Type B pancreatic cell (in vitro differentiated cells): Measurements from ENCODE around the gene ATP4A. TPM values are rescaled to one million over a fixed set of nuclear protein-coding genes. Genes with fewer than 3 reads are reported as not detected.

ENCODE experiments used
- DNase-seq: peaks from one replicate; pipeline ENCODE4 v3.0.0; 2021; ENCODE audit warnings: mixed read lengths; ENCODE audit not compliant: unreplicated experiment; ENCODE audit errors: extremely low spot score
- H3K27ac Mint-ChIP-seq: 2 replicates; pipeline ENCODE4 v1.8.0; 2021; ENCODE audit warnings: mild to moderate bottlenecking, mixed read lengths
- H3K27me3 Mint-ChIP-seq: 2 replicates; pipeline ENCODE4 v1.8.0; 2021; ENCODE audit warnings: mixed read lengths
- H3K36me3 Mint-ChIP-seq: 2 replicates; pipeline ENCODE4 v1.8.0; 2021; ENCODE audit warnings: mixed read lengths
- H3K4me1 Mint-ChIP-seq: one replicate; pipeline ENCODE4 v1.8.0; 2021; ENCODE audit warnings: mixed read lengths; ENCODE audit not compliant: unreplicated experiment
- H3K4me3 Mint-ChIP-seq: 2 replicates; pipeline ENCODE4 v1.8.0; 2021; ENCODE audit warnings: mild to moderate bottlenecking, mixed read lengths
- H3K9me3 Mint-ChIP-seq: 2 replicates; pipeline ENCODE4 v1.8.0; 2021; ENCODE audit warnings: mixed read lengths
- total RNA-seq: library from RNA; stranded (reverse); gene quantifications from 2 replicates; pipeline ENCODE4 v1.2.1, GENCODE V29; 2021; ENCODE audit warnings: low replicate concordance
- TF ChIP-seq, protein P1 (sequence below): fragments of 200-600 bp; sonication (generic); conservative IDR thresholded peaks from 2 replicates; pipeline ENCODE4 v1.5.0; 2021; ENCODE audit warnings: antibody characterized with exemption, mild to moderate bottlenecking

ATP4A gene
- total RNA-seq, 1 donor from 2014 or later: 16.8 TPM

DNA sequence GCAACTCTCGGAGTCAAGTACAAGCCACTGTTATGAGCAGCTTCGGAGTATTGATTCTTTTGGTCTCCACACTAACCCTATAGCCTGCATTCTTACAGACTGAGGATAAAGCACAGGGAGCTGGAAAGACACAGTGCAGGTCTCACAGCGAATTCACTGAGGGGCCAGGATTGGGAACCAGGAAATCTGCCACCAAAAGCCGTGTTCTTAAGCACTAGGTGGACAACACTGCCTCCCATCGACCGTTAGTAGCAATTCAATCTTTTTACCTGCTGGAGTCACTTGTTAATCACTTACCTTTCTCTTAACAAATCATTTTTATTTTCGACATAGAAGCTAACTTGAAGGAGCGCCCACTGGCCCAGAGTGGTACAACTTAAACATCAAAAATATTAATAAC, 28.8 kb upstream of the ATP4A start:
- Mint-ChIP-seq H3K4me3 (no peak overlapping the region), H3K27ac (no peak overlapping the region), H3K36me3 (no peaks in the 10 kb centered on the region), H3K27me3 (peaks cover 14% of the 10 kb centered on the region), H3K4me1 (no peaks in the 10 kb centered on the region), H3K9me3 (no peaks in the 10 kb centered on the region)
- TF ChIP-seq, protein P1, sequence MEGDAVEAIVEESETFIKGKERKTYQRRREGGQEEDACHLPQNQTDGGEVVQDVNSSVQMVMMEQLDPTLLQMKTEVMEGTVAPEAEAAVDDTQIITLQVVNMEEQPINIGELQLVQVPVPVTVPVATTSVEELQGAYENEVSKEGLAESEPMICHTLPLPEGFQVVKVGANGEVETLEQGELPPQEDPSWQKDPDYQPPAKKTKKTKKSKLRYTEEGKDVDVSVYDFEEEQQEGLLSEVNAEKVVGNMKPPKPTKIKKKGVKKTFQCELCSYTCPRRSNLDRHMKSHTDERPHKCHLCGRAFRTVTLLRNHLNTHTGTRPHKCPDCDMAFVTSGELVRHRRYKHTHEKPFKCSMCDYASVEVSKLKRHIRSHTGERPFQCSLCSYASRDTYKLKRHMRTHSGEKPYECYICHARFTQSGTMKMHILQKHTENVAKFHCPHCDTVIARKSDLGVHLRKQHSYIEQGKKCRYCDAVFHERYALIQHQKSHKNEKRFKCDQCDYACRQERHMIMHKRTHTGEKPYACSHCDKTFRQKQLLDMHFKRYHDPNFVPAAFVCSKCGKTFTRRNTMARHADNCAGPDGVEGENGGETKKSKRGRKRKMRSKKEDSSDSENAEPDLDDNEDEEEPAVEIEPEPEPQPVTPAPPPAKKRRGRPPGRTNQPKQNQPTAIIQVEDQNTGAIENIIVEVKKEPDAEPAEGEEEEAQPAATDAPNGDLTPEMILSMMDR: peak; percentile 71
- no peak for DNase-seq

DNA sequence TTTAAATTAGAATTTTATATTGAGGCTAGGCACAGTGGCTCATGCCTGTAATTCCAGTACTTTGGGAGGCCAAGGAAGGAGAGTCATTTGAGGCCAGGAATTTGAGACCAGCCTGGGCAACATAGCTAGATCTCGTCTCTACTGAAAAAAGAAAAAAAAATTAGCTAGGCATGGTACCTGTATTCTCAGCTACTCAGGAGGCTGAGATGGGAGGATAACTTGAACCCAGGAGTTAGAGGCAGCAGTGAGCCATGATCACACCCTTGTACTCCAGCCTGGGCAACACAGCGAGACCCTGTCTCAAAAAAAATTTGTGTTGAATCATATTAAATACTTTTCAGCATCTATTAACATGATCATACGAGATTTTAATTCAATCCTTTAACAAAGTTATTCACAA, 27.4 kb upstream of the ATP4A start:
- Mint-ChIP-seq H3K36me3 (no peaks in the 10 kb centered on the region), H3K9me3 (no peaks in the 10 kb centered on the region), H3K27me3 (peaks cover 12% of the 10 kb centered on the region), H3K4me1 (no peaks in the 10 kb centered on the region), H3K27ac (no peak overlapping the region), H3K4me3 (no peak overlapping the region)
- no peak for DNase-seq
- TF ChIP-seq, protein P1: no peak

DNA sequence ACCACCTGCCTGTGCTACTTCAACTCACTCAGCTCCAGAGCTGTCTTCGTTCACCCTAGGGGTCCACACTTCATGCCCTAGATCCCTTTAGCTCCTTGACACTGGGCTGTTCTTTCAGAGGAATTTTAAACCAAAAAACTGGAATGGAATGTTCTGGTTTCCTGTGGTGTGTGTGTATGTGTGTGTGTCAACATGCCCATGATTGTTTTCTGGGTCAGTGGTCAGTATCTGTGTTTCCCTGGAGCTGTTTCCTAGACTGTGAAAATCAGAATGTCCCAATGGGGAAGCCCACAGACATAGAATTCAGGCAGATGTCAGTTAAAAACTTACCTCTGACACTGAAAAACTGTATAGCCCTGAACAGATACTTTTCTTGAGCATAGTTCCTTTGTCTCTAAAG, 23.9 kb upstream of the ATP4A start:
- Mint-ChIP-seq H3K27me3 (peaks cover 28% of the 10 kb centered on the region), H3K9me3 (no peaks in the 10 kb centered on the region), H3K27ac (no peak overlapping the region), H3K4me1 (no peaks in the 10 kb centered on the region), H3K4me3 (no peak overlapping the region), H3K36me3 (no peaks in the 10 kb centered on the region)
- DNase-seq: no peak
- TF ChIP-seq, protein P1: no peak

DNA sequence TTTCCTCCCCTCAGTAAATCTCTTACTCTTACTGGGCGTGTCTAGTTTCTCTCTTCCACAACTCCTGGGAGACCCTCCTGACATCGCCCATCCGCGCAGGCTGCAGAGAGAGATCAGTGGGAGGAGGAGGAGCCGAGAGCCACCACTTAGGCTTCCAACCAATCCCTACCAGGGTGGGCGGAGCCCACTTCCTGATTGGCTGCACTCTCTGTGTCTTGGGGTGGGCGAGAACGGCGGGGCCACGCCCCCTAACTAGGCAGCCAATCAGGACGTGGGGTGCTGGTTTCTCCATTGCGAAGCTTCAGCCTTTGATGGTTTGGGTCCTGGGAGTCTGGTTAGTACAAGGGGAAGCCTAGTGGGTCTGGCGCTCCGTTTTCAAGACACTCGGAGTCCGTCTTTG, 22.4 kb upstream of the ATP4A start, which contains the start of gene PMIS2:
PMIS2 (plus strand) TSS at position 326 of the 400 bp plus-strand sequence. CDS start 87 bp downstream, outside the sequence.
- Mint-ChIP-seq H3K27ac (no peak within 1 kb of the TSS), H3K36me3 (no peaks in the 10 kb centered on the region), H3K9me3 (no peaks in the 10 kb centered on the region), H3K4me1 (no peaks in the 10 kb centered on the region), H3K27me3 (peaks cover 29% of the 10 kb centered on the region), H3K4me3 (no peak within 1 kb of the TSS)
- no peak for DNase-seq
- TF ChIP-seq, protein P1: no peak

DNA sequence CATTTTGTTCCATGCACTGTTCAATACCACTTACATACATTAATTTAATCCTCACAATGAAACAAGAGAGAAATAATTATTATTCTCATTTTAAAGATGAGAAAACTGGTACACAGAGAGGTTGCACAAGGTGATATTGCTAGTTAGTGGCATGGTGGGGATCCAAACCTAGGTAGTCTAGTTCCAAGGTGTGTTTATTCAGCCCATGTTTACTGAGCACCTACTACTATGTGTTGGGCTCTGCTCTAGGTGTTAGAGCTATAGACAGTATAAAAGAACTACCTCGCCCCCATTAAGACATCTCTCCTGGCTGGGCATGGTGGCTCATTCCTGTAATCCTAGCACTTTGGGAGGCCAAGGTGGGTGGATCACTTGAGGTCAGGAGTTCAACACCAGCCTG, 19.3 kb upstream of the ATP4A start:
- H3K4me1 Mint-ChIP-seq: no peaks in the 10 kb centered on the region
- DNase-seq: no peak
- no peak overlapping the region for H3K4me3 Mint-ChIP-seq
- H3K27ac Mint-ChIP-seq: no peak overlapping the region
- H3K27me3 Mint-ChIP-seq: peaks cover 28% of the 10 kb centered on the region
- H3K36me3 Mint-ChIP-seq: no peaks in the 10 kb centered on the region
- H3K9me3 Mint-ChIP-seq: no peaks in the 10 kb centered on the region
- TF ChIP-seq, protein P1: no peak

DNA sequence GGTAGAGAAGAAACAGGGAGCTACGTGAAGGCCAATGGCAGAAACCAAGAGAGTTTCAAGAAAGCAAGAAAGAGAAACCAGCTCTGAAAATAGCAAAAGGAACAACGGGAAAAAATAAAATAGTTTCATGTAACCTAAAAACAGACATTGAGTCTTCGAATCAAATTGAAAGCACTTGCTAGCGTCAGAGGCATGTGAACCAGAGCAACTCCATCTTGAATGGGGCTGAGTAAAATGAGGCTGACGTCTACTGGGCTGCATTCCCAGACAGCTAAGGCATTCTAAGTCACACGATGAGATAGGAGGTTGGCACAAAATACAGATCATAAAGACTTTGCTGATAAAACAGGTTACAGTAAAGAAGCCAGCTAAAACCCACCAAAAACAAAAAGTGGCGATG, 15.2 kb upstream of the ATP4A start:
- Mint-ChIP-seq H3K27me3 (peaks cover 10% of the 10 kb centered on the region), H3K36me3 (no peaks in the 10 kb centered on the region), H3K27ac (no peak overlapping the region), H3K4me3 (no peak overlapping the region), H3K4me1 (no peaks in the 10 kb centered on the region), H3K9me3 (peaks cover 22% of the 10 kb centered on the region)
- no peak for DNase-seq
- TF ChIP-seq, protein P1: no peak
